ENCODE data around the gene LAMA4. TPM values are rescaled to one million over a fixed set of nuclear protein-coding genes. Genes with fewer than 3 reads are reported as not detected.

Gene LAMA4
- total and polyA plus RNA-seq, 2 of the 13 experiments (the other 11 are each of a cell fraction or from before 2014, with no cell fraction given), result not detected

DNA sequence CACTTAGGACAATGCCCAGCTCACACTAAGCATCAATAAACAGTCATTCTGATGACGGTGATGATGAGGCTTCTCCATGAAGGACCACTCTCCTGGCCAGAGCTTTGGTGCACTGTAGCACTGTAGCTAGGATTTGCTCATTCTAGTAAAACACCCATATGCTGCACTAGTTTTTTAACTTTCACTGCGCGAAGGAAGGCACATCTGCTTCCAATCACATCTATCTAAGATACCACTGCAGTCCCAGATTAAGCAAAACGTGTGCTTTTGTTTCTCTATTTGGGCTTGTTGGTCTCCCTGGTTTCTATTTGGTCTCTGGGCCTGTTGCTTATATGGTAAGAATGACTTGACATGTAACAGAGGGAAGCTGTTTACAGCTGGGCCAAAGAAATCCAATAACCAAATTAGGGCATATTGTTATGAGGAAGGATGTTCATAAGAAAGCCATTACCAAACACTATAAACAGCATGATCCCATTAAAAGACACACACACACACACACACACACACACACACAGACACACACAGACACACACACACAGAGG is 104.6 kb downstream of the LAMA4 start:
- FAIRE-seq (no peak), DNase-seq (ENCODE audit: low spot score) (no peak), ATAC-seq (no peak)
- H3K9ac ChIP-seq (ENCODE audit: insufficient read depth, low read depth, low read length), result no peak overlapping the region
- no peaks in the 10 kb centered on the region for H3K36me3 ChIP-seq (replicated peaks in 1 of 2; ENCODE audit: control insufficient read depth in 1 of 2, insufficient read depth in 2 of 2, low read length in 2 of 2)
- no peaks in the 10 kb centered on the region for H3K27me3 ChIP-seq (ENCODE audit: control insufficient read depth in 1 of 2, insufficient read depth in 2 of 2, low read length in 2 of 2)
- in situ Hi-C loops (cut with HindIII; ENCODE audit: extremely low pct_ligation_motif_present, low pct_unique_long_range_greater_than_20kb), result loop anchor here (25.0 kb wide), 1 partner anchor 437 kb away; no protein-coding TSS in a partner anchor
- 50% methylated on average over 4 of the region's 4 CpGs for WGBS (ENCODE audit: low lambda C conversion rate)
- CTCF ChIA-PET (ENCODE audit: low intra/inter-chr PET ratio, low total read pairs), result no interaction called here
- no peaks in the 10 kb centered on the region for H4K20me1 ChIP-seq (ENCODE audit: insufficient read depth, low read length)
- BruUV-seq (replicated peaks), result no TSS peak
- H3K27ac ChIP-seq (ENCODE audit: extremely low read length, insufficient read depth, low read length), result no peak overlapping the region
- H3K4me1 ChIP-seq (ENCODE audit: insufficient read depth, low read length), result peaks cover 7% of the 10 kb centered on the region
- POLR2A ChIA-PET, result no interaction called here
- H3K4me3 ChIP-seq (replicated peaks in 1 of 3; ENCODE audit: insufficient read depth in 1 of 3, low read depth in 2 of 3, low read length in 3 of 3), result no peak overlapping the region
- intact Hi-C loops (cut with micrococcal nuclease; ENCODE audit: unreplicated experiment), result loop anchor here (5.0 kb wide), 1 partner anchor 62 kb away; the partner anchor contains the start of genes FAM229B and TUBE1
- no peaks in the 10 kb centered on the region for H3K9me3 ChIP-seq (ENCODE audit: low read length)
- H3K79me2 ChIP-seq (ENCODE audit: insufficient read depth, low read length), result no peaks in the 10 kb centered on the region
- no peak overlapping the region for H3K4me2 ChIP-seq (ENCODE audit: low read depth, low read length)
- no peak overlapping the region for H2AFZ ChIP-seq (ENCODE audit: low read length)
- no peak for TF ChIP-seq ZNF724P (CRISPR knock-in tag; IDR thresholded peaks at IDR 0.05; ENCODE audit: borderline replicate concordance)
- no peak for TF ChIP-seq KLF9 (CRISPR knock-in tag; IDR thresholded peaks at IDR 0.05; ENCODE audit: low read depth)
- no peak for TF ChIP-seq SRY (CRISPR knock-in tag; IDR thresholded peaks at IDR 0.05)
- no peak for TF ChIP-seq REPIN1 (CRISPR knock-in tag; IDR thresholded peaks at IDR 0.05; ENCODE audit: borderline replicate concordance, low read depth)
- TF ChIP-seq, protein P1, sequence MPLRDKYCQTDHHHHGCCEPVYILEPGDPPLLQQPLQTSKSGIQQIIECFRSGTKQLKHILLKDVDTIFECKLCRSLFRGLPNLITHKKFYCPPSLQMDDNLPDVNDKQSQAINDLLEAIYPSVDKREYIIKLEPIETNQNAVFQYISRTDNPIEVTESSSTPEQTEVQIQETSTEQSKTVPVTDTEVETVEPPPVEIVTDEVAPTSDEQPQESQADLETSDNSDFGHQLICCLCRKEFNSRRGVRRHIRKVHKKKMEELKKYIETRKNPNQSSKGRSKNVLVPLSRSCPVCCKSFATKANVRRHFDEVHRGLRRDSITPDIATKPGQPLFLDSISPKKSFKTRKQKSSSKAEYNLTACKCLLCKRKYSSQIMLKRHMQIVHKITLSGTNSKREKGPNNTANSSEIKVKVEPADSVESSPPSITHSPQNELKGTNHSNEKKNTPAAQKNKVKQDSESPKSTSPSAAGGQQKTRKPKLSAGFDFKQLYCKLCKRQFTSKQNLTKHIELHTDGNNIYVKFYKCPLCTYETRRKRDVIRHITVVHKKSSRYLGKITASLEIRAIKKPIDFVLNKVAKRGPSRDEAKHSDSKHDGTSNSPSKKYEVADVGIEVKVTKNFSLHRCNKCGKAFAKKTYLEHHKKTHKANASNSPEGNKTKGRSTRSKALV (CRISPR knock-in tag; IDR thresholded peaks at IDR 0.05), result no peak
- no peak for TF ChIP-seq RFXAP (CRISPR knock-in tag; IDR thresholded peaks at IDR 0.05; ENCODE audit: borderline replicate concordance)
- TF ChIP-seq FOXK2 (IDR thresholded peaks at IDR 0.05), result no peak
- no peak for TF ChIP-seq MYC (CRISPR knock-in tag; IDR thresholded peaks at IDR 0.05; ENCODE audit: borderline replicate concordance)
- TF ChIP-seq, protein P2, sequence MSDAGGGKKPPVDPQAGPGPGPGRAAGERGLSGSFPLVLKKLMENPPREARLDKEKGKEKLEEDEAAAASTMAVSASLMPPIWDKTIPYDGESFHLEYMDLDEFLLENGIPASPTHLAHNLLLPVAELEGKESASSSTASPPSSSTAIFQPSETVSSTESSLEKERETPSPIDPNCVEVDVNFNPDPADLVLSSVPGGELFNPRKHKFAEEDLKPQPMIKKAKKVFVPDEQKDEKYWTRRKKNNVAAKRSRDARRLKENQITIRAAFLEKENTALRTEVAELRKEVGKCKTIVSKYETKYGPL (CRISPR knock-in tag; IDR thresholded peaks at IDR 0.05), result no peak
- TF ChIP-seq ZNF878 (CRISPR knock-in tag; IDR thresholded peaks at IDR 0.05), result no peak
- TF ChIP-seq FOXJ3 (CRISPR knock-in tag; IDR thresholded peaks at IDR 0.05; ENCODE audit: borderline replicate concordance), result no peak
- no peak for TF ChIP-seq PAF1 (CRISPR knock-in tag; IDR thresholded peaks at IDR 0.05)
- TF ChIP-seq AGO2 (optimal IDR thresholded peaks at IDR 0.05; ENCODE audit: low read depth, low read length), result no peak
- no peak for TF ChIP-seq ZNF572 (CRISPR knock-in tag; IDR thresholded peaks at IDR 0.05)
